ENCODE results near the gene EPS8L1. TPM values are rescaled to one million over a fixed set of nuclear protein-coding genes. Genes with fewer than 3 reads are reported as not detected.

EPS8L1 gene
- total and polyA plus RNA-seq, 2 donors (not counting 1 experiment from before 2014, with no cell fraction given), result 0.72 to 1.0 TPM

GRCh38 chr19:55095260-55096060 is 19.8 kb downstream of the EPS8L1 start:
- Histone ChIP-seq H3K4me2 (replicated peaks; ENCODE audit: low read depth, low read length, poor library complexity, severe bottlenecking) (no peak overlapping the region), H3K9ac (ENCODE audit: low read length) (no peak overlapping the region), H3K27me3 (replicated peaks in 1 of 4; ENCODE audit: control extremely low read depth in 1 of 4, control insufficient read depth in 3 of 4, insufficient read depth in 4 of 4, low read length in 3 of 4) (no peaks in the 10 kb centered on the region), H2AFZ (ENCODE audit: insufficient read depth, low read depth, low read length, poor library complexity, severe bottlenecking) (no peak overlapping the region), H4K20me1 (ENCODE audit: control insufficient read depth, insufficient read depth, low read length, poor library complexity, severe bottlenecking) (peaks cover 54% of the 10 kb centered on the region), H3K4me3 (ENCODE audit: control extremely low read depth in 1 of 5, extremely low read depth in 1 of 5, insufficient read depth in 1 of 5, low read depth in 2 of 5, low read length in 4 of 5) (no peak overlapping the region), H3K36me3 (replicated peaks in 1 of 2; ENCODE audit: control extremely low read depth in 1 of 2, control insufficient read depth in 1 of 2, extremely low read depth in 1 of 2, insufficient read depth in 2 of 2, low read length in 1 of 2) (peaks cover 0 to 49% of the 10 kb centered on the region in 2 experiments), H3K79me2 (ENCODE audit: control insufficient read depth, insufficient read depth, low read length) (no peaks in the 10 kb centered on the region), H3K4me1 (ENCODE audit: control insufficient read depth in 2 of 2, insufficient read depth in 2 of 2, low read length in 2 of 2) (peaks cover 0 to 6% of the 10 kb centered on the region in 2 donors), H3K27ac (ENCODE audit: low read length in 2 of 2) (no peak overlapping the region), H3K9me3 (ENCODE audit: control extremely low read depth in 1 of 3, control insufficient read depth in 2 of 3, insufficient read depth in 1 of 3, low read length in 2 of 3) (peaks cover 0 to 3% (median 0%) of the 10 kb centered on the region in 3 donors)
- intact Hi-C loops (cut with micrococcal nuclease), result no loop called here
- ATAC-seq (ENCODE audit: low read depth), result no peak
- H3K27me3 Mint-ChIP-seq, result no peaks in the 10 kb centered on the region
- 93% methylated on average over 15 of the region's 23 CpGs for WGBS (ENCODE audit: insufficient coverage)
- H3K9me3 Mint-ChIP-seq (ENCODE audit: insufficient read depth), result no peaks in the 10 kb centered on the region
- no peak for TF ChIP-seq EZH2 (IDR thresholded peaks at IDR 0.05; ENCODE audit: borderline replicate concordance, insufficient read depth, low read depth, low read length, poor library complexity, severe bottlenecking)
- no peak for TF ChIP-seq CTCF (IDR thresholded peaks at IDR 0.05)
- no peak overlapping the region for H3K4me3 Mint-ChIP-seq
- no peak for DNase-seq
- ChIA-PET POLR2A (no interaction called here), CTCF (no interaction called here)
- no peak overlapping the region for H3K27ac Mint-ChIP-seq
- peaks cover 4% of the 10 kb centered on the region for H3K4me1 Mint-ChIP-seq

- TF ChIP-seq CTCF (IDR thresholded peaks at IDR 0.05), result no peak
- no peak for TF ChIP-seq EZH2 (IDR thresholded peaks at IDR 0.05; ENCODE audit: borderline replicate concordance, insufficient read depth, low read depth, low read length, poor library complexity, severe bottlenecking)
- peaks cover 0 to 46% of the 10 kb centered on the region in 2 experiments for H3K36me3 ChIP-seq (replicated peaks in 1 of 2; ENCODE audit: control extremely low read depth in 1 of 2, control insufficient read depth in 1 of 2, extremely low read depth in 1 of 2, insufficient read depth in 2 of 2, low read length in 1 of 2)
Measured at GRCh38 chr19:55096061-55096701, 20.5 kb downstream of the EPS8L1 start.

More at GRCh38 chr19:55096061-55096701, 20.5 kb downstream of the EPS8L1 start:
- no peak overlapping the region for H3K4me3 Mint-ChIP-seq
- no peaks in the 10 kb centered on the region for H3K27me3 Mint-ChIP-seq
- no peak overlapping the region for H3K27ac Mint-ChIP-seq
- H3K9me3 Mint-ChIP-seq (ENCODE audit: insufficient read depth), result no peaks in the 10 kb centered on the region
- H4K20me1 ChIP-seq (ENCODE audit: control insufficient read depth, insufficient read depth, low read length, poor library complexity, severe bottlenecking), result peaks cover 54% of the 10 kb centered on the region
- DNase-seq (no peak), ATAC-seq (ENCODE audit: low read depth) (no peak)
- H3K9me3 ChIP-seq (ENCODE audit: control extremely low read depth in 1 of 3, control insufficient read depth in 2 of 3, insufficient read depth in 1 of 3, low read length in 2 of 3), result peaks cover 0 to 3% (median 0%) of the 10 kb centered on the region in 3 donors
- ChIA-PET CTCF (no interaction called here), POLR2A (no interaction called here)
- peaks cover 0 to 6% of the 10 kb centered on the region in 2 donors for H3K4me1 ChIP-seq (ENCODE audit: control insufficient read depth in 2 of 2, insufficient read depth in 2 of 2, low read length in 2 of 2)
- no peaks in the 10 kb centered on the region for H3K27me3 ChIP-seq (replicated peaks in 1 of 4; ENCODE audit: control extremely low read depth in 1 of 4, control insufficient read depth in 3 of 4, insufficient read depth in 4 of 4, low read length in 3 of 4)
- intact Hi-C loops (cut with micrococcal nuclease), result no loop called here
- H2AFZ ChIP-seq (ENCODE audit: insufficient read depth, low read depth, low read length, poor library complexity, severe bottlenecking), result no peak overlapping the region
- H3K9ac ChIP-seq (ENCODE audit: low read length), result no peak overlapping the region
- H3K4me2 ChIP-seq (replicated peaks; ENCODE audit: low read depth, low read length, poor library complexity, severe bottlenecking), result no peak overlapping the region
- no peak overlapping the region for H3K27ac ChIP-seq (ENCODE audit: low read length in 2 of 2)
- H3K4me3 ChIP-seq (ENCODE audit: control extremely low read depth in 1 of 5, extremely low read depth in 1 of 5, insufficient read depth in 1 of 5, low read depth in 2 of 5, low read length in 4 of 5), result no peak overlapping the region
- peaks cover 4% of the 10 kb centered on the region for H3K4me1 Mint-ChIP-seq
- H3K79me2 ChIP-seq (ENCODE audit: control insufficient read depth, insufficient read depth, low read length), result peaks cover under 1% of the 10 kb centered on the region
- WGBS (ENCODE audit: insufficient coverage), result 85% methylated on average over 11 of the region's 23 CpGs

Data from B cell (primary cell).